Suprapubic skin (tissue), 3 donors: ENCODE results near the gene HBE1.

Experiments
- CTCF ChIP-seq, 2 donors: fragments of 200-600 bp in 1 of 2; fragments of 450-650 bp in 1 of 2; sonication (generic) in 1 of 2; IDR thresholded peaks; one replicate each; pipeline ENCODE4 v1.5.1; 2016 to 2019; ENCODE audit warnings: antibody characterized with exemption in 2 of 2, mild to moderate bottlenecking in 1 of 2, moderate library complexity in 1 of 2
- EP300 ChIP-seq: sonication (generic); formaldehyde crosslinking; IDR thresholded peaks from one replicate; pipeline ENCODE4 v1.6.1; 2017; ENCODE audit warnings: antibody characterized with exemption

- TF ChIP-seq CTCF (IDR thresholded peaks at IDR 0.05) (no peak), EP300 (no peak)
Observed at GRCh38 chr11:5242933-5243815, 26.6 kb downstream of the HBE1 start.
